ENCODE results near the gene DBF4B.

The DBF4B gene

GRCh38 chr17:44759916-44760243 lies 51.4 kb downstream of the DBF4B start:
- H3K9me3 ChIP-seq (ENCODE audit: control insufficient read depth, insufficient read depth, low read length): no peaks in the 10 kb centered on the region
- H3K36me3 ChIP-seq (ENCODE audit: insufficient read depth, low read length): no peaks in the 10 kb centered on the region
- H3K4me1 ChIP-seq (ENCODE audit: insufficient read depth, low read length): peaks cover 6% of the 10 kb centered on the region; the same call in 1 of the 2 replicates
- peak overlapping the region; percentile 61; the same call in 1 of the 2 replicates for H3K9ac ChIP-seq (ENCODE audit: low read depth, low read length)

DNA sequence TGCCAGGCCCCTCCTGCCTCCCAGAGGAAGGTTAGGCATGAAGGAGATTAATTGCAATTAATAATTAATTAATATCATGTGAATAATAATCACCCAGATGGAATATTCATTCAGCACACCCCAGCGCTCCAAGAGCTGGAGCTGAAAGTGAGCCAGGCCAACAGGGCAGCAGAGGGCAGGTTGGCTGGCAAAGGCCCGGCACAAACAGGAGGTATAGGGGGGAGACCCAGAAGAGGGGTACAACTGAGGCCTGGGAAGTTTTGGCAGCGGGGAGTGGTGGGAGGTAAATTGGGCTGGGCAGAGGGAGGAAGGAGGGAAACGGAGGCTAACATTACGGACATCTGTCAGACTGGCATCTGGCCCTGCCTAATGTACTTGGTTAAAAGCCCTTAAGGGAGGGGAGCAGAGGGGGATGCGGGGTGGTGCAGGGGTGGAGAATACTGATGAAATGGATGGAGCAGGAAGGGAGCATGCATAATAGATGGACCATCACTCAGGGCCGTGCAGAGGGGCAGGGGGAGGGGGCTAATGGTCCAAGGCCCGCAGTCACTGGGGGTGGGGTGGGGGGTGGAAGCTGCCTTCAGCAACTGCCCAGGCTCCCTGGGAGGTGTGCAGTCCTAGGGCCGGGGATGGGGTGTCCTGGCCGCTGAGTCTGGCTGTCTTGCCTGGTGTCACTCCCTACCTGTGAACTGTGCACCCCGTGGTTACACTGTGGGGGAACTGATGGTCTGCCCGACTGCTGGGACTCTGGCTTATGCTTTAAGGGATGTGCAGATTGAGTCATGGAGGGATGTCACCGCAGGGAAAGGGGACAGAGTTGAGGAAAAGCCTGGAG lies 52.2 kb downstream of the DBF4B start:
- Histone ChIP-seq H3K36me3 (ENCODE audit: insufficient read depth, low read length) (no peaks in the 10 kb centered on the region), H3K4me1 (ENCODE audit: insufficient read depth, low read length) (peaks cover 6% of the 10 kb centered on the region; the same call in 1 of the 2 replicates), H3K9me3 (ENCODE audit: control insufficient read depth, insufficient read depth, low read length) (no peaks in the 10 kb centered on the region), H3K9ac (ENCODE audit: low read depth, low read length) (no peak overlapping the region)

DNA sequence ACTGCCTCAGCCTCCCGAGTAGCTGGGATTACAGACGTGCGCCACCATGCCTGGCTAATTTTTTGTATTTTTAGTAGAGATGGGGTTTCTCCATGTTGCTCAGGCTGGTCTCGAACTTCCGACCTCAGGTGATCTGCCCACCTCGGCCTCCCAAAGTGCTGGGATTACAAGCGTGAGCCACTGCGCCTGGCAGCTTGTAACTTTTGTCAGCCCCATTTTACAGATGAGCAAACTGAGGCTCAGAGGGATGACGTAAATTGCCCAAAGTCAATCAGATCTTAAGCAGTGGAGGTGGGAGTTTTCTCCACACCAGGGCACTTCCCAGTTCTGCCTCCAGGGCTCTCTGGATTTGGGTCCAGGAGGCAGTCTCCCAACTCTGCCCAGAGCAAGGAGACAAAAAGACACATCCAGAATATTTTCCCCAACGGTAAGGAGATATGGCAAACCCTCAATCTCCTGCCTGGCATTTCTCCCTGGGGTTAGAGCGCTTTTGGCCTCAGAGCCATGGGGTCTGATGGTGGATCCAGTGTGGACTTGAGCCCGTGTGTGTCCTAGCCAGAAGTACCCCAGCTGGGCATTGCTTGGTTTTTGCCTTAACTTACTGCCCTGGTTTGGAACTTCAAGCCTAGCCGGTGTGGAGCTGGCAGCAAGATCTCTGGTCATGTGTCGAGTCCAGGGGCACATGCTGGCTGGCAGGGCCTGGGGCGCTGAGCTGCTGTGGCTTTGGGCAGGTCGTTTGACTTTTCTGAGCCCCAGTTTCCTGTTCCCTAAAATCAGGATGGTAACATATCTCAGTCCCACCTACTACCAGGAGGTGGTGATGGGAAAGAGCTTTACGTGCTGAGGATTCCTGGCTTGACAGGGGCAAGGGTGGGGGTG lies 53.7 kb downstream of the DBF4B start:
- Histone ChIP-seq H3K4me1 (ENCODE audit: insufficient read depth, low read length) (peaks cover 6% of the 10 kb centered on the region; the same call in 1 of the 2 replicates), H3K9ac (ENCODE audit: low read depth, low read length) (no peak overlapping the region), H3K36me3 (ENCODE audit: insufficient read depth, low read length) (no peaks in the 10 kb centered on the region), H3K9me3 (ENCODE audit: control insufficient read depth, insufficient read depth, low read length) (no peaks in the 10 kb centered on the region)

- no peak overlapping the region for H3K9ac ChIP-seq (ENCODE audit: low read depth, low read length)
- H3K36me3 ChIP-seq (ENCODE audit: insufficient read depth, low read length): no peaks in the 10 kb centered on the region
- no peaks in the 10 kb centered on the region for H3K9me3 ChIP-seq (ENCODE audit: control insufficient read depth, insufficient read depth, low read length)
- peaks cover 16% of the 10 kb centered on the region; the same call in 1 of the 2 replicates for H3K4me1 ChIP-seq (ENCODE audit: insufficient read depth, low read length)
These were observed 54.7 kb downstream of the DBF4B start for GRCh38 chr17:44763170-44763569.

- Histone ChIP-seq H3K9ac (ENCODE audit: low read depth, low read length) (no peak overlapping the region), H3K4me1 (ENCODE audit: insufficient read depth, low read length) (peaks cover 15% of the 10 kb centered on the region; the same call in 1 of the 2 replicates), H3K36me3 (ENCODE audit: insufficient read depth, low read length) (no peaks in the 10 kb centered on the region), H3K9me3 (ENCODE audit: control insufficient read depth, insufficient read depth, low read length) (no peaks in the 10 kb centered on the region)
These were observed 57.5 kb downstream of the DBF4B start for GRCh38 chr17:44765965-44766364.

GRCh38 chr17:44766409-44767038 lies 58.1 kb downstream of the DBF4B start:
- Histone ChIP-seq H3K9me3 (ENCODE audit: control insufficient read depth, insufficient read depth, low read length) (no peaks in the 10 kb centered on the region), H3K36me3 (ENCODE audit: insufficient read depth, low read length) (no peaks in the 10 kb centered on the region), H3K4me1 (ENCODE audit: insufficient read depth, low read length) (peaks cover 15% of the 10 kb centered on the region; the same call in 1 of the 2 replicates), H3K9ac (ENCODE audit: low read depth, low read length) (no peak overlapping the region)

- no peaks in the 10 kb centered on the region for H3K9me3 ChIP-seq (ENCODE audit: control insufficient read depth, insufficient read depth, low read length)
- H3K9ac ChIP-seq (ENCODE audit: low read depth, low read length): no peak overlapping the region
- H3K36me3 ChIP-seq (ENCODE audit: insufficient read depth, low read length): no peaks in the 10 kb centered on the region
- peaks cover 15% of the 10 kb centered on the region; the same call in 1 of the 2 replicates for H3K4me1 ChIP-seq (ENCODE audit: insufficient read depth, low read length)
These were observed 59.0 kb downstream of the DBF4B start for GRCh38 chr17:44767493-44767892.

DNA sequence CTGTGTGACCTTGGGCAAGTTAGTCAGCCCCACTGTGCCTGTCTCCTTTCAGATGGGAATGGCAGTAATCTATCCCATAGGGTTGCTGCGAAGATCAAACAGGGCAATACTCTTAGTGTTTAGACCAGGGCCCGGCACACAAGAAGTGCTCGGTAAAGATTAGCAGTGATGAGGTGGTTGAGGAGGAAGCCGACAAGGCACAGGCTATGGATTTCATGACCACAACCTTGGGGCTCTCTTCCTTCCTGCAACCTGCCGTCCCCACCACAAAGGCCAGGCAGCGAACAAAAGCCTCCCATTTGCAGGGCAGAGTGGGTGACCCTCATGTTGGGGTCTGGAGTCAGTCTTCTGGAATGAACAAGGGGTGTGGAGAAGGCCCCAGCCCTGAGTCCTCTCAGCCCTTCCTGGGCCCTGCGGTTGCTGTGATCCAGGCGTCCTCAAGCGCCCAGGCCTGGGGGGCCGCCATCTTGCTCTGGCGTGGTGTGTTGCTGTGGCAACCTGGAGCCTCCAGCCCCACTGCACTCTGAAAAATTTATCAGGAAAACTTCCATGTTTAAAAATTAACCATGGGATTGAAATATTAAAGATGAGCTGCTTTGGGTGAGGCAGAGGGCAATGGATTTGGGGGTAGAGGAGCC lies 60.2 kb downstream of the DBF4B start:
- peaks cover 15% of the 10 kb centered on the region; the same call in 1 of the 2 replicates for H3K4me1 ChIP-seq (ENCODE audit: insufficient read depth, low read length)
- H3K36me3 ChIP-seq (ENCODE audit: insufficient read depth, low read length): no peaks in the 10 kb centered on the region
- no peak overlapping the region for H3K9ac ChIP-seq (ENCODE audit: low read depth, low read length)
- no peaks in the 10 kb centered on the region for H3K9me3 ChIP-seq (ENCODE audit: control insufficient read depth, insufficient read depth, low read length)

GRCh38 chr17:44769230-44769629 lies 60.8 kb downstream of the DBF4B start:
- H3K36me3 ChIP-seq (ENCODE audit: insufficient read depth, low read length): no peaks in the 10 kb centered on the region
- no peaks in the 10 kb centered on the region for H3K9me3 ChIP-seq (ENCODE audit: control insufficient read depth, insufficient read depth, low read length)
- peaks cover 15% of the 10 kb centered on the region; the same call in 1 of the 2 replicates for H3K4me1 ChIP-seq (ENCODE audit: insufficient read depth, low read length)
- no peak overlapping the region for H3K9ac ChIP-seq (ENCODE audit: low read depth, low read length)

- peaks cover 15% of the 10 kb centered on the region; the same call in 1 of the 2 replicates for H3K4me1 ChIP-seq (ENCODE audit: insufficient read depth, low read length)
- no peaks in the 10 kb centered on the region for H3K36me3 ChIP-seq (ENCODE audit: insufficient read depth, low read length)
- no peaks in the 10 kb centered on the region for H3K9me3 ChIP-seq (ENCODE audit: control insufficient read depth, insufficient read depth, low read length)
- no peak overlapping the region for H3K9ac ChIP-seq (ENCODE audit: low read depth, low read length)
These were observed 61.2 kb downstream of the DBF4B start for GRCh38 chr17:44769647-44770084.

- no peaks in the 10 kb centered on the region for H3K36me3 ChIP-seq (ENCODE audit: insufficient read depth, low read length)
- no peak overlapping the region for H3K9ac ChIP-seq (ENCODE audit: low read depth, low read length)
- H3K4me1 ChIP-seq (ENCODE audit: insufficient read depth, low read length): peaks cover 15% of the 10 kb centered on the region; the same call in 1 of the 2 replicates
- no peaks in the 10 kb centered on the region for H3K9me3 ChIP-seq (ENCODE audit: control insufficient read depth, insufficient read depth, low read length)
These were observed 61.9 kb downstream of the DBF4B start for GRCh38 chr17:44770166-44770925.

GRCh38 chr17:44772308-44773045 lies 64.0 kb downstream of the DBF4B start:
- no peaks in the 10 kb centered on the region for H3K9me3 ChIP-seq (ENCODE audit: control insufficient read depth, insufficient read depth, low read length)
- no peaks in the 10 kb centered on the region for H3K36me3 ChIP-seq (ENCODE audit: insufficient read depth, low read length)
- H3K9ac ChIP-seq (ENCODE audit: low read depth, low read length): no peak overlapping the region
- H3K4me1 ChIP-seq (ENCODE audit: insufficient read depth, low read length): peaks cover 12% of the 10 kb centered on the region; the same call in 1 of the 2 replicates

GRCh38 chr17:44773140-44773539 lies 64.7 kb downstream of the DBF4B start:
- Histone ChIP-seq H3K9me3 (ENCODE audit: control insufficient read depth, insufficient read depth, low read length) (no peaks in the 10 kb centered on the region), H3K9ac (ENCODE audit: low read depth, low read length) (no peak overlapping the region), H3K4me1 (ENCODE audit: insufficient read depth, low read length) (peaks cover 5% of the 10 kb centered on the region; the same call in 1 of the 2 replicates), H3K36me3 (ENCODE audit: insufficient read depth, low read length) (no peaks in the 10 kb centered on the region)

Data from ES-I3 (cell line).